Caco-2 (cell line): Measurements from ENCODE around the gene LAPTM5. TPM values are rescaled to one million over a fixed set of nuclear protein-coding genes. Genes with fewer than 3 reads are reported as not detected.

ENCODE experiments used
- Bru-seq: library from RNA; stranded (reverse); fragments of 400-500 nt; gene quantifications from one replicate; lab custom pipeline; 2021; lab: Mats Ljungman, UMichigan
- BruChase-seq, 2 experiments: library from RNA; stranded (reverse); fragments of 400-500 nt; gene quantifications; one replicate each; lab custom pipeline; 2021; lab: Mats Ljungman, UMichigan
- BruUV-seq: library from RNA; stranded (reverse); fragments of 400-500 nt; replicated peaks from 2 replicates; lab custom pipeline; 2021; lab: Mats Ljungman, UMichigan
- CTCF ChIA-PET: fragments of 300-600 bp; sonication (Branson Sonifier 250); formaldehyde crosslinking; loops from one replicate; lab custom pipeline; 2022; ENCODE audit warnings: antibody characterized with exemption; lab: Charles Lee
- POLR2A ChIA-PET: fragments of 300-600 bp; sonication (Branson Sonifier 250); formaldehyde crosslinking; loops from one replicate; lab custom pipeline; 2022; ENCODE audit warnings: antibody characterized with exemption; lab: Charles Lee
- DNase-seq, 2 experiments: peaks; one replicate each; pipeline versions ENCODE4 v3.0.0 to v3.0.0-alpha.2; 2020 to 2022
- H3K27me3 ChIP-seq: replicated peaks from 2 replicates; pipeline ENCODE4 v1.6.0; 2011; ENCODE audit warnings: low read length; ENCODE audit not compliant: control insufficient read depth, insufficient read depth
- H3K36me3 ChIP-seq: 2 replicates; pipeline ENCODE4 v1.5.1; 2011; ENCODE audit warnings: low read length; ENCODE audit not compliant: control insufficient read depth, insufficient read depth
- H3K4me1 ChIP-seq: fragments of 250-450 bp; sonication (Bioruptor Pico); 2 replicates; pipeline ENCODE4 v1.5.1; 2020; ENCODE audit warnings: mild to moderate bottlenecking
- H3K4me3 ChIP-seq: 2 replicates; pipeline ENCODE4 v1.5.1; 2011; ENCODE audit warnings: low read depth, mild to moderate bottlenecking, control low read depth, low read length
- H3K9me3 ChIP-seq: fragments of 250-450 bp; sonication (Bioruptor Pico); 2 replicates; pipeline ENCODE4 v1.5.1; 2020; ENCODE audit warnings: mild to moderate bottlenecking, moderate library complexity
- H3K27ac Mint-ChIP-seq: one replicate; pipeline ENCODE4 v1.8.0; 2022; ENCODE audit warnings: mixed read lengths; ENCODE audit not compliant: unreplicated experiment
- H3K27me3 Mint-ChIP-seq: one replicate; pipeline ENCODE4 v1.8.0; 2022; ENCODE audit warnings: mixed read lengths; ENCODE audit not compliant: insufficient read depth, unreplicated experiment
- H3K36me3 Mint-ChIP-seq: one replicate; pipeline ENCODE4 v1.8.0; 2022; ENCODE audit warnings: mild to moderate bottlenecking, mixed read lengths; ENCODE audit not compliant: insufficient read depth, unreplicated experiment
- H3K4me1 Mint-ChIP-seq: one replicate; pipeline ENCODE4 v1.8.0; 2022; ENCODE audit warnings: low read depth, mixed read lengths; ENCODE audit not compliant: unreplicated experiment
- H3K4me3 Mint-ChIP-seq: one replicate; pipeline ENCODE4 v1.8.0; 2022; ENCODE audit warnings: mild to moderate bottlenecking, moderate library complexity, mixed read lengths; ENCODE audit not compliant: unreplicated experiment
- H3K9me3 Mint-ChIP-seq: one replicate; pipeline ENCODE4 v1.8.0; 2022; ENCODE audit warnings: mixed read lengths; ENCODE audit not compliant: unreplicated experiment
- intact Hi-C: fragments of 100-400 bp; cut with micrococcal nuclease; formaldehyde crosslinking; loops from one replicate; pipeline ENCODE4 v1.10.0; 2022; ENCODE audit not compliant: unreplicated experiment
- long read RNA-seq: library from polyadenylated mRNA; stranded (forward); transcript quantifications from one replicate; pipeline ENCODE4 v2.0.0, GENCODE V29; 2022
- total RNA-seq: library from RNA; stranded (reverse); gene quantifications from 2 replicates; pipeline ENCODE4 v1.2.3, GENCODE V29; 2022
- TF ChIP-seq, protein P1 (sequence below), 2 experiments: fragments of 200-600 bp in 1 of 2; IDR thresholded peaks; 1 replicate in 1 of 2; 2 replicates in 1 of 2; pipeline versions ENCODE4 v1.5.1 to v1.8.0; 2011 to 2022; ENCODE audit warnings: antibody characterized with exemption in 1 of 2, control low read depth in 1 of 2, inconsistent platforms in 1 of 2, low read depth in 1 of 2, low read length in 1 of 2, mild to moderate bottlenecking in 1 of 2, moderate library complexity in 1 of 2; ENCODE audit not compliant: insufficient read depth in 1 of 2, severe bottlenecking in 1 of 2, unreplicated experiment in 1 of 2

The LAPTM5 gene, protein sequence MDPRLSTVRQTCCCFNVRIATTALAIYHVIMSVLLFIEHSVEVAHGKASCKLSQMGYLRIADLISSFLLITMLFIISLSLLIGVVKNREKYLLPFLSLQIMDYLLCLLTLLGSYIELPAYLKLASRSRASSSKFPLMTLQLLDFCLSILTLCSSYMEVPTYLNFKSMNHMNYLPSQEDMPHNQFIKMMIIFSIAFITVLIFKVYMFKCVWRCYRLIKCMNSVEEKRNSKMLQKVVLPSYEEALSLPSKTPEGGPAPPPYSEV
- total RNA-seq (0.14 TPM in 1 of 2 replicates, not detected in the other), Bru-seq, nascent RNA (percentile 11 among the genes with signal in this experiment), BruChase-seq, experiment 1, labeled RNA remaining after a 2-hour chase (not detected), BruChase-seq, experiment 2, labeled RNA remaining after a 6-hour chase (percentile 17 among the genes with signal in this experiment)
- long read RNA-seq, partial matches to known transcripts: 0 of 2 reads
- long read RNA-seq, other reads (novel, unspliced or antisense): 1 of 2 reads

DNA sequence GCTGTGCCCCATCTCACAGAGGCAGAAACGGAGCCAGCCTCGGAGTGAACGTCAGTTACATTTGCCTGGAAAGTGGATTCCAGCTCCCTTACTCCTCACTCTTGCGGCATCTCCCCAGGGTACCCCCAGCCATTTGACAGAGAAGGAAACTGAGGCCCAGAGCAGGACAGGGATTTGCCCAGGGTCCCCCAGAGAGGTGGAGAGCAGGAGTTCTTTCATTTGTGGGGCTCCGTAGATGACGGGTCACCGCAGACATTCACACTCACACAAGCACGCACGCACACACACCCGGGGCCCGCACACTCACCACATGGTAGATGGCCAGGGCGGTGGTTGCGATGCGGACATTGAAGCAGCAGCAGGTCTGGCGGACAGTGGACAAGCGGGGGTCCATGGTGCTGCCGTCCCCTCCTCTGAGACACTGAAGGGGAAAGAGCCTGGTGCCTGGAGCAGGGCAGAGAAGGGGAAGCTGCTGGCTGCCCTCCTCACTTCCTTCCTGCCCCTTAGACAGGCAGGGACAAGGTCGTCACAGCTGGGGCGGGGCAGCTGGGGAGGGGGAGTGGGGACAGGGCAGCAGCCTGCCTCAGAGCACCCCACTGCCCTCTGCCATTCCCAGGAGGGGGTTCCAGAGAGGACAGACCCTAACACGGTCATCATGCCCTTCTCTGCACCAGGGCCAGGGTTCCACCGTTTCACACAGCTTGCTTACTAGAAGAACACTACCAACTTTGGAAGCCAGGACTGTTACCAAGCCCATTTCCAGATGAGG, at the start of gene LAPTM5:
Gene LAPTM5 (minus strand): TSS at position 423 of the 769 bp plus-strand sequence. CDS start 29 bp downstream, at position 394.
- DNase-seq: no peak
- CTCF ChIA-PET: no interaction called here
- Mint-ChIP-seq H3K27ac (no peak within 1 kb of the TSS), H3K27me3 (no peaks in the 10 kb centered on the region), H3K36me3 (no peaks in the 10 kb centered on the region), H3K4me1 (no peaks in the 10 kb centered on the region), H3K4me3 (no peak within 1 kb of the TSS), H3K9me3 (no peaks in the 10 kb centered on the region)
- no peak within 1 kb of the TSS for H3K4me3 ChIP-seq
- intact Hi-C loops: no loop called here
- H3K4me1 ChIP-seq: no peaks in the 10 kb centered on the region
- H3K36me3 ChIP-seq: no peaks in the 10 kb centered on the region
- TF ChIP-seq, protein P1, sequence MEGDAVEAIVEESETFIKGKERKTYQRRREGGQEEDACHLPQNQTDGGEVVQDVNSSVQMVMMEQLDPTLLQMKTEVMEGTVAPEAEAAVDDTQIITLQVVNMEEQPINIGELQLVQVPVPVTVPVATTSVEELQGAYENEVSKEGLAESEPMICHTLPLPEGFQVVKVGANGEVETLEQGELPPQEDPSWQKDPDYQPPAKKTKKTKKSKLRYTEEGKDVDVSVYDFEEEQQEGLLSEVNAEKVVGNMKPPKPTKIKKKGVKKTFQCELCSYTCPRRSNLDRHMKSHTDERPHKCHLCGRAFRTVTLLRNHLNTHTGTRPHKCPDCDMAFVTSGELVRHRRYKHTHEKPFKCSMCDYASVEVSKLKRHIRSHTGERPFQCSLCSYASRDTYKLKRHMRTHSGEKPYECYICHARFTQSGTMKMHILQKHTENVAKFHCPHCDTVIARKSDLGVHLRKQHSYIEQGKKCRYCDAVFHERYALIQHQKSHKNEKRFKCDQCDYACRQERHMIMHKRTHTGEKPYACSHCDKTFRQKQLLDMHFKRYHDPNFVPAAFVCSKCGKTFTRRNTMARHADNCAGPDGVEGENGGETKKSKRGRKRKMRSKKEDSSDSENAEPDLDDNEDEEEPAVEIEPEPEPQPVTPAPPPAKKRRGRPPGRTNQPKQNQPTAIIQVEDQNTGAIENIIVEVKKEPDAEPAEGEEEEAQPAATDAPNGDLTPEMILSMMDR (IDR thresholded peaks at IDR 0.05; ENCODE audit: insufficient read depth in 1 of 2, low read depth in 1 of 2, low read length in 1 of 2, severe bottlenecking in 1 of 2, unreplicated experiment in 1 of 2): no peak
- no peaks in the 10 kb centered on the region for H3K9me3 ChIP-seq
- no TSS peak for BruUV-seq
- no peaks in the 10 kb centered on the region for H3K27me3 ChIP-seq
- POLR2A ChIA-PET: no interaction called here

DNA sequence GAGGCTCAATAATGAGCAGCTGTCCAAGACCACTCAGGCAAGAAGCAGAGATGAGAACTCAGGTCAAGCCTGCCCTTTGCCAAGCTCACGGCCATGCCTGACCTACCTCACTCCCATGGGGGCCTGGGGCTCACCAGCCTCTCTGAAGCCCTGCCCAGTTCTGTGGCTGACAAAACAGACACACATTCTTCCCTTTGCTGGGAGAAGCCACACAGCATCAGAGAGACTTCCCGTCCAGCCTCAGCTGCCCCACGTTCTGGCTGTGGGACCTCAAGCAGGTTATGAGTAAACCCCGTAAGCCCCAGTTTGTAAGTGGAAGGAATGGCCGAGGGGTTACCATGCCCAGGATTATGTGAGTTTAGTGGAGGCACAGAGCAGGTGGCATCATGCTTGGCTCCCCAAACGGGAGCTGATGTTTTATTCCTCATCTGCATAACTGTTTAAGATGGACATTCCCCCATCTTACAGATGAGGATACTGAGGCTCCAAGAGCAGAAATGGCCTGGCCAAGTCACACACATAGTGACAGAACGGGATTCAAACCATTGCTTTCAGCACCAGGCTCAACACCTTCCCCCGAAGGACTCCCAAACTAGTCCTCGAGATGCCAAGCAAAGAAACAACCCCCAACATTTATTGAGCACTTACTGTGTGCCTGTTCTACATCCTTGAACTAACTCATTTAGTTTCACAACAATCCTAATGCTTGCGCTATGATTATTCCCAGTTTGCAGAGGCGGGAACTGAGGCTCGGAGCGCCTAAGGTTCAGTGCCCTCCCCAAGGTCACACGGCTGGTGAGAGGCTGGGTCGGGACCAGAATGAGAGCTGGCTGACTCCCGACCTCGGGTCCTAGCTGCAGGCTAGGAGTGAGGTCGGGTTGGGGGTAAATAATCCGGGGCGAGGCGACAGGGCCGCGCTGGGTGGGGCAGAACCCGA, 49.1 kb upstream of the LAPTM5 start:
- no TSS peak for BruUV-seq
- Mint-ChIP-seq H3K27me3 (no peaks in the 10 kb centered on the region), H3K36me3 (no peaks in the 10 kb centered on the region), H3K27ac (no peak overlapping the region), H3K4me3 (no peak overlapping the region), H3K9me3 (no peaks in the 10 kb centered on the region), H3K4me1 (no peaks in the 10 kb centered on the region)
- Histone ChIP-seq H3K36me3 (no peaks in the 10 kb centered on the region), H3K9me3 (no peaks in the 10 kb centered on the region), H3K4me1 (no peaks in the 10 kb centered on the region), H3K4me3 (no peak overlapping the region), H3K27me3 (no peaks in the 10 kb centered on the region)
- DNase-seq: no peak
- TF ChIP-seq, protein P1 (IDR thresholded peaks at IDR 0.05; ENCODE audit: insufficient read depth in 1 of 2, low read depth in 1 of 2, low read length in 1 of 2, severe bottlenecking in 1 of 2, unreplicated experiment in 1 of 2): no peak
- ChIA-PET POLR2A (interaction anchor here (0.6 kb wide), 1 partner anchor 103 kb away, joined by 4 read pairs; no protein-coding TSS in a partner anchor), CTCF (interaction anchor here (1.4 kb wide), 1 partner anchor 105 kb away, joined by 3 read pairs; no protein-coding TSS in a partner anchor)
- intact Hi-C loops: no loop called here
